GM12878 (cell line): ENCODE data around the gene TCP11. TPM values are rescaled to one million over a fixed set of nuclear protein-coding genes. Genes with fewer than 3 reads are reported as not detected.

Experiments
- ATAC-seq: fragments of 200-7000 bp; cut with Tn5 transposase; 3 replicates; pipeline ENCODE4 v1.9.1; 2020; ENCODE audit warnings: mild to moderate bottlenecking, moderate library complexity
- BruUV-seq: library from RNA; stranded (reverse); fragments of 400-500 nt; replicated peaks from 2 replicates; lab custom pipeline; 2021; lab: Mats Ljungman, UMichigan
- CTCF ChIA-PET: fragments of 300-600 bp; sonication (Branson Sonifier 250); formaldehyde crosslinking; extraction: SDS; loops from one replicate; lab custom pipeline; 2021; ENCODE audit warnings: inconsistent platforms; lab: Yijun Ruan, JAX
- POLR2A ChIA-PET: fragments of 350-600 bp; formaldehyde crosslinking; extraction: SDS; loops from one replicate; lab custom pipeline; 2021; ENCODE audit warnings: inconsistent platforms; lab: Charles Lee
- RAD21 ChIA-PET: fragments of 300-600 bp; sonication (Branson Sonifier 250); formaldehyde crosslinking; loops from one replicate; lab custom pipeline; 2023; ENCODE audit warnings: antibody characterized with exemption; ENCODE audit not compliant: unreplicated experiment; lab: Charles Lee
- SMC1A ChIA-PET: fragments of 300-600 bp; sonication (Branson Sonifier 250); formaldehyde crosslinking; loops from one replicate; lab custom pipeline; 2023; ENCODE audit not compliant: unreplicated experiment, uncharacterized antibody; lab: Charles Lee
- DNase-seq: peaks from one replicate; pipeline ENCODE4 v3.0.0-alpha.2; 2011; ENCODE audit warnings: low read depth, low spot score
- FAIRE-seq: peaks from 3 replicates; lab custom pipeline; 2011; peaks lifted over from hg19 to GRCh38; lab: Jason Lieb, UNC
- H2AFZ ChIP-seq: 2 replicates; pipeline ENCODE4 v1.6.0; 2011; ENCODE audit warnings: low read depth, low read length, control low read depth; ENCODE audit not compliant: control insufficient read depth
- H3K27ac ChIP-seq: 2 replicates; pipeline ENCODE4 v1.5.1; 2011; ENCODE audit warnings: control low read depth; ENCODE audit not compliant: control insufficient read depth, insufficient read depth
- H3K27me3 ChIP-seq, 2 experiments: replicated peaks in 1 of 2; 2 replicates each; pipeline versions ENCODE4 v1.6.0 to v1.6.1; 2011; ENCODE audit warnings: low read length in 1 of 2; ENCODE audit not compliant: control insufficient read depth in 2 of 2, insufficient read depth in 2 of 2
- H3K36me3 ChIP-seq, 2 experiments: 2 replicates each; pipeline ENCODE4 v1.5.1; 2011; ENCODE audit warnings: low read length in 1 of 2; ENCODE audit not compliant: control insufficient read depth in 2 of 2, insufficient read depth in 2 of 2
- H3K4me1 ChIP-seq: 2 replicates; pipeline ENCODE4 v1.6.1; 2011; ENCODE audit warnings: mild to moderate bottlenecking, low read length, moderate library complexity, mixed read lengths; ENCODE audit not compliant: control insufficient read depth, insufficient read depth
- H3K4me2 ChIP-seq: 2 replicates; pipeline ENCODE4 v1.6.0; 2011; ENCODE audit warnings: control low read depth; ENCODE audit not compliant: control insufficient read depth, insufficient read depth
- H3K4me3 ChIP-seq: fragments of 200-600 bp; sonication (generic); 2 replicates; pipeline ENCODE4 v1.5.1; 2016
- H3K79me2 ChIP-seq: 2 replicates; pipeline ENCODE4 v1.6.0; 2011; ENCODE audit warnings: low read length; ENCODE audit not compliant: control insufficient read depth, insufficient read depth
- H3K9ac ChIP-seq: 2 replicates; pipeline ENCODE4 v1.8.0; 2011; ENCODE audit warnings: low read length, control low read depth, mixed read lengths; ENCODE audit not compliant: control insufficient read depth, insufficient read depth
- H3K9me3 ChIP-seq: replicated peaks from 3 replicates; pipeline ENCODE4 v1.5.1; 2011; ENCODE audit warnings: mild to moderate bottlenecking, low read length; ENCODE audit not compliant: control insufficient read depth, insufficient read depth
- H4K20me1 ChIP-seq: 2 replicates; pipeline ENCODE4 v1.6.0; 2011; ENCODE audit not compliant: control insufficient read depth, insufficient read depth
- BCL11A ChIP-seq: IDR thresholded peaks from 2 replicates; pipeline ENCODE4 v1.6.1; 2011; ENCODE audit warnings: low read depth, low read length
- CBX5 ChIP-seq: sonication (generic); IDR thresholded peaks from 2 replicates; pipeline ENCODE4 v1.6.1; 2016; ENCODE audit warnings: low read depth, moderate library complexity, mild to moderate bottlenecking, inconsistent platforms
- CEBPB ChIP-seq, 2 experiments: fragments of 150-350 bp in 1 of 2; IDR thresholded peaks; 2 replicates each; pipeline ENCODE4 v1.6.1; 2012 to 2014; ENCODE audit warnings: low read depth in 2 of 2, low read length in 2 of 2, borderline replicate concordance in 1 of 2, inconsistent platforms in 1 of 2
- DPF2 ChIP-seq: fragments of 450-650 bp; IDR thresholded peaks from 2 replicates; pipeline ENCODE4 v1.6.1; 2017; ENCODE audit warnings: mild to moderate bottlenecking
- GABPA ChIP-seq: IDR thresholded peaks from 2 replicates; pipeline ENCODE4 v1.6.1; 2014; ENCODE audit warnings: antibody characterized with exemption, low read depth, mild to moderate bottlenecking, inconsistent platforms
- HDGF ChIP-seq: fragments of 450-650 bp; IDR thresholded peaks from 2 replicates; pipeline ENCODE4 v1.6.1; 2016; ENCODE audit warnings: antibody characterized with exemption
- RB1 ChIP-seq: fragments of 450-650 bp; formaldehyde crosslinking; IDR thresholded peaks from 2 replicates; pipeline ENCODE4 v1.6.1; 2017; ENCODE audit warnings: mild to moderate bottlenecking, borderline replicate concordance
- RFX5 ChIP-seq: IDR thresholded peaks from 2 replicates; pipeline ENCODE4 v1.6.1; 2011; ENCODE audit warnings: low read depth, low read length, improper control_type of control experiment
- RUNX3 ChIP-seq: IDR thresholded peaks from 2 replicates; pipeline ENCODE4 v1.6.1; 2012; ENCODE audit warnings: low read length, inconsistent platforms
- SP1 ChIP-seq: IDR thresholded peaks from one replicate; pipeline ENCODE4 v1.6.1; 2011; ENCODE audit warnings: low read depth, low read length
- SUZ12 ChIP-seq: fragments of 200-600 bp; sonication (generic); IDR thresholded peaks from one replicate; pipeline ENCODE4 v1.6.1; 2018; ENCODE audit warnings: antibody characterized with exemption, mild to moderate bottlenecking; ENCODE audit not compliant: unreplicated experiment
- TAF1 ChIP-seq: IDR thresholded peaks from 2 replicates; pipeline ENCODE4 v1.6.1; 2011; ENCODE audit warnings: mild to moderate bottlenecking, low read depth, low read length, borderline replicate concordance
- YBX1 ChIP-seq: fragments of 450-650 bp; IDR thresholded peaks from 2 replicates; pipeline ENCODE4 v1.6.1; 2016; ENCODE audit warnings: antibody characterized with exemption
- ZBTB33 ChIP-seq: fragments of 450-650 bp; IDR thresholded peaks from 2 replicates; pipeline ENCODE4 v1.6.1; 2017; ENCODE audit warnings: mild to moderate bottlenecking
- ZNF622 ChIP-seq: fragments of 450-650 bp; IDR thresholded peaks from 2 replicates; pipeline ENCODE4 v1.6.1; 2017; ENCODE audit warnings: mild to moderate bottlenecking, inconsistent platforms
- WGBS: methylation state at CpG from one replicate; pipeline ENCODE4 v1.1.6; 2016; ENCODE audit warnings: low lambda C conversion rate; ENCODE audit not compliant: insufficient replicate concordance, insufficient coverage; ENCODE audit errors: missing lambda C conversion rate; 5-methylcytosine and 5-hydroxymethylcytosine counted together
- in situ Hi-C: fragments of 300-500 bp; cut with MboI; formaldehyde crosslinking; loops from 9 replicates; pipeline ENCODE4 v1.14.3; 2018; ENCODE audit warnings: mixed read lengths
- intact Hi-C: fragments of 100-400 bp; cut with micrococcal nuclease; formaldehyde crosslinking; loops from one replicate; pipeline ENCODE4 v1.14.2; 2022; ENCODE audit not compliant: unreplicated experiment
- polyA plus RNA-seq, 11 experiments: library from polyadenylated mRNA; depleted of rRNA in 4 of 11; unstranded in 6 of 11; stranded (reverse) in 5 of 11; fragments of >200 nt; fragmentation: Nextera tagmentation in 4 of 11; fragmentation: Illumina TruSeq in 1 of 11; extraction: Ambion mirVana in 4 of 11; extraction: Trizol in 1 of 11; gene quantifications; 1 replicate in 1 of 11; 2 replicates in 10 of 11; pipeline versions ENCODE4 v1.2.1 to v1.2.3, GENCODE V29; 2011 to 2016; ENCODE audit warnings: inconsistent platforms in 2 of 11, missing spikeins in 2 of 11, low read depth in 1 of 11
- total RNA-seq, 4 experiments: library from RNA; depleted of rRNA in 3 of 4; stranded (reverse); fragments of >200 nt in 3 of 4; fragmentation: Illumina TruSeq in 1 of 4; extraction: Trizol in 1 of 4; gene quantifications; 2 replicates each; pipeline versions ENCODE4 v1.2.1 to v1.2.3, GENCODE V29; 2013 to 2021
- TF ChIP-seq, protein P1 (sequence below): fragments of 450-650 bp; IDR thresholded peaks from 2 replicates; pipeline ENCODE4 v1.6.1; 2018; ENCODE audit warnings: borderline replicate concordance, mild to moderate bottlenecking; ENCODE audit not compliant: partially characterized antibody
- TF ChIP-seq, protein P2 (sequence below): fragments of 450-650 bp; formaldehyde crosslinking; IDR thresholded peaks from 2 replicates; pipeline ENCODE4 v1.5.0; 2022; ENCODE audit warnings: mild to moderate bottlenecking, missing genetic modification characterization
- TF ChIP-seq, protein P3 (sequence below): IDR thresholded peaks from 2 replicates; pipeline ENCODE4 v1.6.1; 2012; ENCODE audit warnings: low read depth, low read length, improper control_type of control experiment

Gene TCP11
- total and polyA plus RNA-seq, 10 of the 15 experiments (the other 5 are each of a cell fraction or from before 2014, with no cell fraction given), result not detected

DNA sequence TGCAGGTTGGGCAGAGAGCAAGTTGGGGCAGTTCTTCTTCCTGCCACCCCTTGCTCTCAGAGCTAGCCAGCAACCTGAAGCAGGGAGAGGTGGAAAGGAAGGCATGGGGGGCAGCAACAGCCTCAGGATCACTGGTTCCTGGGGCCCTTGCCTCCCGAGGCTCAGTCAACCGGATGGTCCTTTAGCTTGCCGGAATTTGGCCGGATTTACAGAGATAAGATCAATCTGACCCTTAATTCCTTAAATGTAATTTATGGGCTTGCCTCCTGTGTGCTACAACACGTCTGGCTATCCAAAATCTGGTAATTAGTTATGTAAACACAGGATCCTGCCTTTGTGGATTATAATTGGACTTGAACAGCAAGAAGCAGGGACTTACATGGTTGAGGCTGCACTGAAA is 19.5 kb upstream of the TCP11 start:
- ChIA-PET POLR2A (no interaction called here), CTCF (interaction anchor here (1.1 kb wide), 1 partner anchor 80 kb away, joined by 4 read pairs; no protein-coding TSS in a partner anchor)
- ATAC-seq, result no peak
- no peak for TF ChIP-seq CBX5
- no peak for TF ChIP-seq YBX1
- TF ChIP-seq, protein P1, sequence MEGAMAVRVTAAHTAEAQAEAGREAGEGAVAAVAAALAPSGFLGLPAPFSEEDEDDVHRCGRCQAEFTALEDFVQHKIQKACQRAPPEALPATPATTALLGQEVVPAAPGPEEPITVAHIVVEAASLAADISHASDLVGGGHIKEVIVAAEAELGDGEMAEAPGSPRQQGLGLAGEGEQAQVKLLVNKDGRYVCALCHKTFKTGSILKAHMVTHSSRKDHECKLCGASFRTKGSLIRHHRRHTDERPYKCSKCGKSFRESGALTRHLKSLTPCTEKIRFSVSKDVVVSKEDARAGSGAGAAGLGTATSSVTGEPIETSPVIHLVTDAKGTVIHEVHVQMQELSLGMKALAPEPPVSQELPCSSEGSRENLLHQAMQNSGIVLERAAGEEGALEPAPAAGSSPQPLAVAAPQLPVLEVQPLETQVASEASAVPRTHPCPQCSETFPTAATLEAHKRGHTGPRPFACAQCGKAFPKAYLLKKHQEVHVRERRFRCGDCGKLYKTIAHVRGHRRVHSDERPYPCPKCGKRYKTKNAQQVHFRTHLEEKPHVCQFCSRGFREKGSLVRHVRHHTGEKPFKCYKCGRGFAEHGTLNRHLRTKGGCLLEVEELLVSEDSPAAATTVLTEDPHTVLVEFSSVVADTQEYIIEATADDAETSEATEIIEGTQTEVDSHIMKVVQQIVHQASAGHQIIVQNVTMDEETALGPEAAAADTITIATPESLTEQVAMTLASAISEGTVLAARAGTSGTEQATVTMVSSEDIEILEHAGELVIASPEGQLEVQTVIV, result no peak
- TF ChIP-seq ZNF622, result no peak
- no peak for TF ChIP-seq RB1
- TF ChIP-seq BCL11A, result no peak
- no peak for TF ChIP-seq HDGF
- no peak for TF ChIP-seq CEBPB (IDR thresholded peaks at IDR 0.05; ENCODE audit: borderline replicate concordance in 1 of 2, low read depth in 2 of 2, low read length in 2 of 2)
- TF ChIP-seq, protein P2, sequence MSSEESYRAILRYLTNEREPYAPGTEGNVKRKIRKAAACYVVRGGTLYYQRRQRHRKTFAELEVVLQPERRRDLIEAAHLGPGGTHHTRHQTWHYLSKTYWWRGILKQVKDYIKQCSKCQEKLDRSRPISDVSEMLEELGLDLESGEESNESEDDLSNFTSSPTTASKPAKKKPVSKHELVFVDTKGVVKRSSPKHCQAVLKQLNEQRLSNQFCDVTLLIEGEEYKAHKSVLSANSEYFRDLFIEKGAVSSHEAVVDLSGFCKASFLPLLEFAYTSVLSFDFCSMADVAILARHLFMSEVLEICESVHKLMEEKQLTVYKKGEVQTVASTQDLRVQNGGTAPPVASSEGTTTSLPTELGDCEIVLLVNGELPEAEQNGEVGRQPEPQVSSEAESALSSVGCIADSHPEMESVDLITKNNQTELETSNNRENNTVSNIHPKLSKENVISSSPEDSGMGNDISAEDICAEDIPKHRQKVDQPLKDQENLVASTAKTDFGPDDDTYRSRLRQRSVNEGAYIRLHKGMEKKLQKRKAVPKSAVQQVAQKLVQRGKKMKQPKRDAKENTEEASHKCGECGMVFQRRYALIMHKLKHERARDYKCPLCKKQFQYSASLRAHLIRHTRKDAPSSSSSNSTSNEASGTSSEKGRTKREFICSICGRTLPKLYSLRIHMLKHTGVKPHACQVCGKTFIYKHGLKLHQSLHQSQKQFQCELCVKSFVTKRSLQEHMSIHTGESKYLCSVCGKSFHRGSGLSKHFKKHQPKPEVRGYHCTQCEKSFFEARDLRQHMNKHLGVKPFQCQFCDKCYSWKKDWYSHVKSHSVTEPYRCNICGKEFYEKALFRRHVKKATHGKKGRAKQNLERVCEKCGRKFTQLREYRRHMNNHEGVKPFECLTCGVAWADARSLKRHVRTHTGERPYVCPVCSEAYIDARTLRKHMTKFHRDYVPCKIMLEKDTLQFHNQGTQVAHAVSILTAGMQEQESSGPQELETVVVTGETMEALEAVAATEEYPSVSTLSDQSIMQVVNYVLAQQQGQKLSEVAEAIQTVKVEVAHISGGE (CRISPR knock-in tag), result no peak
- no peak for TF ChIP-seq GABPA
- no peak for TF ChIP-seq RUNX3
- no peak for TF ChIP-seq RFX5
- TF ChIP-seq TAF1, result no peak
- no peak for TF ChIP-seq ZBTB33
- TF ChIP-seq, protein P3, sequence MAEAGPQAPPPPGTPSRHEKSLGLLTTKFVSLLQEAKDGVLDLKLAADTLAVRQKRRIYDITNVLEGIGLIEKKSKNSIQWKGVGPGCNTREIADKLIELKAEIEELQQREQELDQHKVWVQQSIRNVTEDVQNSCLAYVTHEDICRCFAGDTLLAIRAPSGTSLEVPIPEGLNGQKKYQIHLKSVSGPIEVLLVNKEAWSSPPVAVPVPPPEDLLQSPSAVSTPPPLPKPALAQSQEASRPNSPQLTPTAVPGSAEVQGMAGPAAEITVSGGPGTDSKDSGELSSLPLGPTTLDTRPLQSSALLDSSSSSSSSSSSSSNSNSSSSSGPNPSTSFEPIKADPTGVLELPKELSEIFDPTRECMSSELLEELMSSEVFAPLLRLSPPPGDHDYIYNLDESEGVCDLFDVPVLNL, result no peak
- TF ChIP-seq DPF2, result no peak
- no peak for TF ChIP-seq SP1
- TF ChIP-seq SUZ12, result no peak

More for the DNA sequence above, 19.5 kb upstream of the TCP11 start:
- ChIA-PET SMC1A (interaction anchor here (1.5 kb wide), 1 partner anchor 10 kb away, joined by 3 read pairs; no protein-coding TSS in a partner anchor), RAD21 (no interaction called here)
- Histone ChIP-seq H2AFZ (no peak overlapping the region), H3K27ac (no peak overlapping the region), H3K4me3 (no peak overlapping the region), H3K9me3 (no peaks in the 10 kb centered on the region), H4K20me1 (no peaks in the 10 kb centered on the region), H3K27me3 (no peaks in the 10 kb centered on the region; a peak in 1 of 4 replicates), H3K36me3 (no peaks in the 10 kb centered on the region), H3K79me2 (no peaks in the 10 kb centered on the region), H3K4me2 (no peak overlapping the region), H3K9ac (no peak overlapping the region), H3K4me1 (peaks cover 6% of the 10 kb centered on the region; the same call in 1 of the 2 replicates)
- no peak for FAIRE-seq
- in situ Hi-C loops, result no loop called here
- WGBS, result 48% methylated on average over 5 of the region's 5 CpGs
- intact Hi-C loops, result no loop called here
- no TSS peak for BruUV-seq
- no peak for DNase-seq
